Loucy (cell line): ENCODE results near the gene UNC5A.

Source experiments
- H2AFZ ChIP-seq: fragments of 200-600 bp; sonication (generic); 2 replicates; pipeline ENCODE4 v1.6.0; 2016; ENCODE audit warnings: antibody characterized with exemption, mild to moderate bottlenecking, low read length, moderate library complexity
- H3F3A ChIP-seq: fragments of 200-600 bp; 2 replicates; pipeline ENCODE4 v1.6.0; 2016; ENCODE audit warnings: antibody characterized with exemption, low read depth, mild to moderate bottlenecking
- H3K27me3 ChIP-seq: fragments of 200-600 bp; sonication (generic); 2 replicates; pipeline ENCODE4 v1.6.1; 2014; ENCODE audit warnings: low read length, mild to moderate bottlenecking; ENCODE audit not compliant: insufficient read depth, poor library complexity, severe bottlenecking
- H3K36me3 ChIP-seq: fragments of 200-600 bp; sonication (generic); 2 replicates; pipeline ENCODE4 v1.6.1; 2016; ENCODE audit warnings: low read length; ENCODE audit not compliant: insufficient read depth
- H3K4me1 ChIP-seq: fragments of 200-600 bp; sonication (generic); 2 replicates; pipeline ENCODE4 v1.5.1; 2014; ENCODE audit warnings: low read length, mild to moderate bottlenecking; ENCODE audit not compliant: insufficient read depth, poor library complexity, severe bottlenecking
- H3K4me2 ChIP-seq: fragments of 200-600 bp; sonication (generic); 2 replicates; pipeline ENCODE4 v1.6.0; 2014; ENCODE audit warnings: antibody characterized with exemption, low read length, low read depth, mild to moderate bottlenecking; ENCODE audit not compliant: poor library complexity, severe bottlenecking
- H3K4me3 ChIP-seq: fragments of 200-600 bp; sonication (generic); 2 replicates; pipeline ENCODE4 v1.5.1; 2014; ENCODE audit warnings: low read length, mild to moderate bottlenecking, mixed read lengths; ENCODE audit not compliant: poor library complexity, severe bottlenecking
- H3K79me2 ChIP-seq: fragments of 200-600 bp; sonication (generic); 2 replicates; pipeline ENCODE4 v1.6.1; 2014; ENCODE audit warnings: low read length; ENCODE audit not compliant: insufficient read depth
- H3K9ac ChIP-seq: fragments of 200-600 bp; sonication (generic); 2 replicates; pipeline ENCODE4 v1.6.0; 2014; ENCODE audit warnings: mild to moderate bottlenecking, low read depth, low read length, moderate library complexity; ENCODE audit not compliant: poor library complexity, severe bottlenecking
- H3K9me2 ChIP-seq: fragments of 200-600 bp; sonication (generic); replicated peaks from 2 replicates; pipeline ENCODE4 v1.6.1; 2016; ENCODE audit warnings: low read depth, low read length, mixed read lengths
- H3K9me3 ChIP-seq: fragments of 200-600 bp; sonication (generic); 2 replicates; pipeline ENCODE4 v1.6.1; 2014; ENCODE audit warnings: mild to moderate bottlenecking, antibody characterized with exemption, low read length, low read depth; ENCODE audit not compliant: insufficient read depth
- H4K20me1 ChIP-seq: fragments of 200-600 bp; sonication (generic); 2 replicates; pipeline ENCODE4 v1.6.0; 2014; ENCODE audit warnings: antibody characterized with exemption, low read length, mild to moderate bottlenecking; ENCODE audit not compliant: insufficient read depth, poor library complexity, severe bottlenecking
- CTCF ChIP-seq: fragments of 200-600 bp; sonication (generic); conservative IDR thresholded peaks from 2 replicates; pipeline ENCODE4 v1.5.1; 2014; ENCODE audit warnings: mild to moderate bottlenecking, antibody characterized with exemption, low read length
- EZH2phosphoT487 ChIP-seq: fragments of 200-600 bp; IDR thresholded peaks from 2 replicates; pipeline ENCODE4 v1.6.1; 2018; ENCODE audit warnings: antibody characterized with exemption, mild to moderate bottlenecking, moderate library complexity, borderline replicate concordance

The UNC5A gene

GRCh38 chr5:176814313-176814685 is 3.9 kb downstream of the UNC5A start:
- no peaks in the 10 kb centered on the region for H3K36me3 ChIP-seq
- no peaks in the 10 kb centered on the region for H3F3A ChIP-seq
- H3K4me1 ChIP-seq = no peaks in the 10 kb centered on the region
- H3K9me2 ChIP-seq = no peaks in the 10 kb centered on the region
- no peaks in the 10 kb centered on the region for H4K20me1 ChIP-seq
- no peak overlapping the region for H3K4me2 ChIP-seq
- H3K9ac ChIP-seq = no peak overlapping the region
- H3K9me3 ChIP-seq = no peaks in the 10 kb centered on the region
- no peak overlapping the region for H3K4me3 ChIP-seq
- no peaks in the 10 kb centered on the region for H3K27me3 ChIP-seq
- no peaks in the 10 kb centered on the region for H3K79me2 ChIP-seq
- no peak for TF ChIP-seq CTCF
- TF ChIP-seq EZH2phosphoT487 = no peak
- no peak overlapping the region for H2AFZ ChIP-seq

GRCh38 chr5:176814836-176815438 is 4.6 kb downstream of the UNC5A start:
- H3K4me2 ChIP-seq = no peak overlapping the region
- H3K9ac ChIP-seq = no peak overlapping the region
- no peaks in the 10 kb centered on the region for H3K79me2 ChIP-seq
- H2AFZ ChIP-seq = no peak overlapping the region
- H3F3A ChIP-seq = no peaks in the 10 kb centered on the region
- H3K27me3 ChIP-seq = no peaks in the 10 kb centered on the region
- no peak overlapping the region for H3K4me3 ChIP-seq
- H3K4me1 ChIP-seq = no peaks in the 10 kb centered on the region
- no peaks in the 10 kb centered on the region for H3K36me3 ChIP-seq
- no peaks in the 10 kb centered on the region for H3K9me2 ChIP-seq
- no peaks in the 10 kb centered on the region for H4K20me1 ChIP-seq
- H3K9me3 ChIP-seq = no peaks in the 10 kb centered on the region
- TF ChIP-seq EZH2phosphoT487 = no peak
- TF ChIP-seq CTCF = no peak

- Histone ChIP-seq H3K9me3 (no peaks in the 10 kb centered on the region), H3K36me3 (no peaks in the 10 kb centered on the region), H3K9ac (no peak overlapping the region), H3F3A (no peaks in the 10 kb centered on the region), H3K4me2 (no peak overlapping the region), H3K4me3 (no peak overlapping the region), H3K9me2 (no peaks in the 10 kb centered on the region), H2AFZ (no peak overlapping the region), H3K27me3 (no peaks in the 10 kb centered on the region), H3K79me2 (no peaks in the 10 kb centered on the region), H4K20me1 (no peaks in the 10 kb centered on the region), H3K4me1 (no peaks in the 10 kb centered on the region)
- TF ChIP-seq EZH2phosphoT487 (no peak), CTCF (no peak)
These were observed 5.8 kb downstream of the UNC5A start for GRCh38 chr5:176816043-176816745.
